ENCODE measurements around the gene TSPAN18. TPM values are rescaled to one million over a fixed set of nuclear protein-coding genes. Genes with fewer than 3 reads are reported as not detected.

The TSPAN18 gene
- total RNA-seq, 1 donor from 2014 or later, result 2.8 TPM

- Mint-ChIP-seq H3K27ac (no peak overlapping the region), H3K4me3 (no peak overlapping the region), H3K27me3 (no peaks in the 10 kb centered on the region), H3K9me3 (peaks cover 26% of the 10 kb centered on the region), H3K36me3 (ENCODE audit: low read depth) (peaks cover 5% of the 10 kb centered on the region), H3K4me1 (no peaks in the 10 kb centered on the region)
- no peak for ATAC-seq (ENCODE audit: low read depth)
- TF ChIP-seq CTCF (IDR thresholded peaks at IDR 0.05), result no peak
- ChIA-PET CTCF (no interaction called here), POLR2A (no interaction called here)
- intact Hi-C loops (cut with micrococcal nuclease), result no loop called here
- DNase-seq, result no peak
Measured at GRCh38 chr11:44847316-44847715, 120.6 kb downstream of the TSPAN18 start.

- Mint-ChIP-seq H3K4me1 (no peaks in the 10 kb centered on the region), H3K27ac (no peak overlapping the region)
- POLR2A ChIA-PET, result no interaction called here
Measured at GRCh38 chr11:44848203-44848962, 121.6 kb downstream of the TSPAN18 start.

GRCh38 chr11:44848963-44849350 lies 122.2 kb downstream of the TSPAN18 start:
- H3K27me3 Mint-ChIP-seq, result no peaks in the 10 kb centered on the region
- H3K4me1 Mint-ChIP-seq, result no peaks in the 10 kb centered on the region
- intact Hi-C loops (cut with micrococcal nuclease), result no loop called here
- ChIA-PET POLR2A (no interaction called here), CTCF (no interaction called here)
- H3K4me3 Mint-ChIP-seq, result no peak overlapping the region
- no peak for ATAC-seq (ENCODE audit: low read depth)
- H3K9me3 Mint-ChIP-seq, result peaks cover 17% of the 10 kb centered on the region
- DNase-seq, result no peak
- H3K36me3 Mint-ChIP-seq (ENCODE audit: low read depth), result peaks cover 2% of the 10 kb centered on the region
- no peak overlapping the region for H3K27ac Mint-ChIP-seq
- TF ChIP-seq CTCF (IDR thresholded peaks at IDR 0.05), result no peak

More at GRCh38 chr11:44848203-44848962, 121.6 kb downstream of the TSPAN18 start:
- Mint-ChIP-seq H3K4me3 (no peak overlapping the region), H3K9me3 (peaks cover 19% of the 10 kb centered on the region), H3K36me3 (ENCODE audit: low read depth) (peaks cover 2% of the 10 kb centered on the region), H3K27me3 (no peaks in the 10 kb centered on the region)
- no peak for ATAC-seq (ENCODE audit: low read depth)
- CTCF ChIA-PET, result no interaction called here
- intact Hi-C loops (cut with micrococcal nuclease), result no loop called here
- DNase-seq, result no peak
- TF ChIP-seq CTCF (IDR thresholded peaks at IDR 0.05), result no peak

GRCh38 chr11:44849424-44849823 lies 122.7 kb downstream of the TSPAN18 start:
- TF ChIP-seq CTCF (IDR thresholded peaks at IDR 0.05), result no peak
- Mint-ChIP-seq H3K4me1 (no peaks in the 10 kb centered on the region), H3K36me3 (ENCODE audit: low read depth) (peaks cover 2% of the 10 kb centered on the region), H3K9me3 (peaks cover 13% of the 10 kb centered on the region), H3K27ac (no peak overlapping the region), H3K4me3 (no peak overlapping the region), H3K27me3 (no peaks in the 10 kb centered on the region)
- ATAC-seq (ENCODE audit: low read depth), result no peak
- POLR2A ChIA-PET, result no interaction called here
- CTCF ChIA-PET, result no interaction called here
- no peak for DNase-seq
- intact Hi-C loops (cut with micrococcal nuclease), result no loop called here

GRCh38 chr11:44849922-44850321 lies 123.2 kb downstream of the TSPAN18 start:
- intact Hi-C loops (cut with micrococcal nuclease), result no loop called here
- H3K9me3 Mint-ChIP-seq, result peaks cover 10% of the 10 kb centered on the region
- no peak for ATAC-seq (ENCODE audit: low read depth)
- no peaks in the 10 kb centered on the region for H3K4me1 Mint-ChIP-seq
- no peak overlapping the region for H3K27ac Mint-ChIP-seq
- TF ChIP-seq CTCF (IDR thresholded peaks at IDR 0.05), result no peak
- DNase-seq, result no peak
- H3K27me3 Mint-ChIP-seq, result no peaks in the 10 kb centered on the region
- CTCF ChIA-PET, result no interaction called here
- no peak overlapping the region for H3K4me3 Mint-ChIP-seq
- POLR2A ChIA-PET, result no interaction called here
- H3K36me3 Mint-ChIP-seq (ENCODE audit: low read depth), result peaks cover 2% of the 10 kb centered on the region
